Neural cell (in vitro differentiated cells): Measurements from ENCODE around the gene GDI2. TPM values are rescaled to one million over a fixed set of nuclear protein-coding genes. Genes with fewer than 3 reads are reported as not detected.

Experiments used
- H2AFZ ChIP-seq: fragments of 200-600, 300-800 bp; sonication (generic), shearing (Covaris generic); 2 replicates; pipeline ENCODE4 v1.6.0; 2014; ENCODE audit warnings: low read depth, mild to moderate bottlenecking, antibody characterized with exemption, low read length, moderate library complexity
- H3F3A ChIP-seq: fragments of 200-600 bp; shearing (Covaris generic); 2 replicates; pipeline ENCODE4 v1.6.1; 2016; ENCODE audit warnings: mild to moderate bottlenecking, moderate library complexity, mixed read lengths, antibody characterized with exemption, low read length; ENCODE audit not compliant: insufficient read depth, poor library complexity, severe bottlenecking
- H3K27ac ChIP-seq: fragments of 200-600, 300-800 bp; sonication (generic), shearing (Covaris generic); 2 replicates; pipeline ENCODE4 v1.5.1; 2014; ENCODE audit warnings: mild to moderate bottlenecking, low read length, moderate library complexity
- H3K27me3 ChIP-seq: fragments of 300-800, 200-600 bp; sonication (generic), shearing (Covaris generic); 2 replicates; pipeline ENCODE4 v1.6.0; 2014; ENCODE audit warnings: mild to moderate bottlenecking, low read depth, low read length, moderate library complexity; ENCODE audit not compliant: insufficient read depth
- H3K36me3 ChIP-seq: fragments of 300-800, 200-600 bp; sonication (generic), shearing (Covaris generic); 2 replicates; pipeline ENCODE4 v1.5.1; 2014; ENCODE audit warnings: mild to moderate bottlenecking, antibody characterized with exemption, low read length, moderate library complexity; ENCODE audit not compliant: insufficient read depth
- H3K4me2 ChIP-seq: fragments of 300-800, 200-600 bp; sonication (generic), shearing (Covaris generic); 2 replicates; pipeline ENCODE4 v1.6.0; 2014; ENCODE audit warnings: mild to moderate bottlenecking, low read length
- H3K4me3 ChIP-seq: fragments of 300-800, 200-600 bp; sonication (generic), shearing (Covaris generic); 2 replicates; pipeline ENCODE4 v1.5.1; 2014; ENCODE audit warnings: mild to moderate bottlenecking, low read length, moderate library complexity
- H3K79me2 ChIP-seq: fragments of 200-600 bp; shearing (Covaris generic); replicated peaks from 2 replicates; pipeline ENCODE4 v1.6.0; 2014; ENCODE audit warnings: mild to moderate bottlenecking, low read length, moderate library complexity; ENCODE audit not compliant: insufficient read depth
- H3K9ac ChIP-seq: fragments of 300-800, 200-600 bp; sonication (generic), shearing (Covaris generic); 2 replicates; pipeline ENCODE4 v1.6.1; 2016; ENCODE audit warnings: mild to moderate bottlenecking, low read length, mixed read lengths
- H3K9me2 ChIP-seq: fragments of 200-600 bp; shearing (Covaris generic); 2 replicates; pipeline ENCODE4 v1.6.1; 2016; ENCODE audit warnings: mild to moderate bottlenecking, low read length, mixed read lengths; ENCODE audit not compliant: insufficient read depth
- H3K9me3 ChIP-seq: fragments of 200-600, 300-800 bp; sonication (generic), shearing (Covaris generic); 2 replicates; pipeline ENCODE4 v1.6.1; 2016; ENCODE audit warnings: mild to moderate bottlenecking, mixed run types, low read length, moderate library complexity, mixed read lengths
- H4K20me1 ChIP-seq: fragments of 200-600 bp; shearing (Covaris generic); 2 replicates; pipeline ENCODE4 v1.6.1; 2016; ENCODE audit warnings: mild to moderate bottlenecking, mixed run types; ENCODE audit not compliant: insufficient read depth
- EP300 ChIP-seq: fragments of 450-650 bp; conservative IDR thresholded peaks from 2 replicates; pipeline ENCODE4 v1.6.1; 2014; ENCODE audit warnings: antibody characterized with exemption, mild to moderate bottlenecking, moderate library complexity; ENCODE audit not compliant: poor library complexity, severe bottlenecking
- EZH2 ChIP-seq: fragments of 200-600, 300-800 bp; shearing (Covaris generic), sonication (generic); IDR thresholded peaks from 2 replicates; pipeline ENCODE4 v1.6.1; 2014; ENCODE audit warnings: antibody characterized with exemption, low read length, borderline replicate concordance, mild to moderate bottlenecking; ENCODE audit not compliant: insufficient read depth, poor library complexity, severe bottlenecking
- MXI1 ChIP-seq: fragments of 450-650 bp; conservative IDR thresholded peaks from 2 replicates; pipeline ENCODE4 v1.6.1; 2014; ENCODE audit warnings: antibody characterized with exemption, mild to moderate bottlenecking; ENCODE audit not compliant: poor library complexity, severe bottlenecking
- POLR2AphosphoS5 ChIP-seq: IDR thresholded peaks from 2 replicates; pipeline ENCODE4 v1.6.1; 2012
- RAD21 ChIP-seq: fragments of 450-650 bp; conservative IDR thresholded peaks from 2 replicates; pipeline ENCODE4 v1.6.1; 2014; ENCODE audit warnings: antibody characterized with exemption, mild to moderate bottlenecking, moderate library complexity
- SMC3 ChIP-seq: fragments of 450-650 bp; conservative IDR thresholded peaks from 2 replicates; pipeline ENCODE4 v1.6.1; 2014; ENCODE audit warnings: antibody characterized with exemption, mild to moderate bottlenecking, moderate library complexity; ENCODE audit not compliant: poor library complexity
- TAF1 ChIP-seq: IDR thresholded peaks from 2 replicates; pipeline ENCODE4 v1.6.1; 2012; ENCODE audit warnings: low read depth
- polyA plus RNA-seq: library from polyadenylated mRNA; depleted of rRNA; stranded (reverse); fragments of >200 nt; gene quantifications from 2 replicates; pipeline ENCODE4 v1.2.3, GENCODE V29; 2014
- TF ChIP-seq, protein P1 (sequence below): IDR thresholded peaks from 2 replicates; pipeline ENCODE4 v1.6.1; 2012; ENCODE audit warnings: borderline replicate concordance
- TF ChIP-seq, protein P2 (sequence below): fragments of 450-650 bp; IDR thresholded peaks from 2 replicates; pipeline ENCODE4 v1.5.1; 2014; ENCODE audit warnings: antibody characterized with exemption, mild to moderate bottlenecking, moderate library complexity; ENCODE audit not compliant: poor library complexity, severe bottlenecking

Gene GDI2
- polyA plus RNA-seq, 1 donor from 2014 or later, result 352 TPM

DNA sequence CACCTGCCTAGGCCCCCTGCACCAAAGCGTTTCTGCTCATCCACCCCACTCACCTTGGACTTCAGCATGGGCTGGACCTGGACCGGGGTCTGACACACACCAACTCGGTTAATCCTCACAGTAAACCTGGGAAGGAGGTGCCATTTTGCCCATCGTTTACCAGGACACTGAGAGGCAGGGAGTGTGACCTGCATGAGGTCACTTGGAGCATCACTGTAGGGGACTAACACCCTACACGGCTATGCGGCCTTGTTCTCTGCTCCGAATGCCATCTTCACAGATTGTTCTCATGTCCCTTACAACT lies 43.4 kb upstream of the GDI2 start:
- Histone ChIP-seq H3K27ac (no peak overlapping the region), H2AFZ (no peak overlapping the region), H3K9me3 (no peaks in the 10 kb centered on the region), H4K20me1 (no peaks in the 10 kb centered on the region), H3F3A (no peaks in the 10 kb centered on the region), H3K9ac (no peak overlapping the region), H3K4me2 (no peak overlapping the region), H3K79me2 (no peaks in the 10 kb centered on the region), H3K4me3 (no peak overlapping the region), H3K27me3 (no peaks in the 10 kb centered on the region), H3K36me3 (no peaks in the 10 kb centered on the region), H3K9me2 (no peaks in the 10 kb centered on the region)
- no peak for TF ChIP-seq RAD21
- no peak for TF ChIP-seq EZH2
- TF ChIP-seq, protein P1, sequence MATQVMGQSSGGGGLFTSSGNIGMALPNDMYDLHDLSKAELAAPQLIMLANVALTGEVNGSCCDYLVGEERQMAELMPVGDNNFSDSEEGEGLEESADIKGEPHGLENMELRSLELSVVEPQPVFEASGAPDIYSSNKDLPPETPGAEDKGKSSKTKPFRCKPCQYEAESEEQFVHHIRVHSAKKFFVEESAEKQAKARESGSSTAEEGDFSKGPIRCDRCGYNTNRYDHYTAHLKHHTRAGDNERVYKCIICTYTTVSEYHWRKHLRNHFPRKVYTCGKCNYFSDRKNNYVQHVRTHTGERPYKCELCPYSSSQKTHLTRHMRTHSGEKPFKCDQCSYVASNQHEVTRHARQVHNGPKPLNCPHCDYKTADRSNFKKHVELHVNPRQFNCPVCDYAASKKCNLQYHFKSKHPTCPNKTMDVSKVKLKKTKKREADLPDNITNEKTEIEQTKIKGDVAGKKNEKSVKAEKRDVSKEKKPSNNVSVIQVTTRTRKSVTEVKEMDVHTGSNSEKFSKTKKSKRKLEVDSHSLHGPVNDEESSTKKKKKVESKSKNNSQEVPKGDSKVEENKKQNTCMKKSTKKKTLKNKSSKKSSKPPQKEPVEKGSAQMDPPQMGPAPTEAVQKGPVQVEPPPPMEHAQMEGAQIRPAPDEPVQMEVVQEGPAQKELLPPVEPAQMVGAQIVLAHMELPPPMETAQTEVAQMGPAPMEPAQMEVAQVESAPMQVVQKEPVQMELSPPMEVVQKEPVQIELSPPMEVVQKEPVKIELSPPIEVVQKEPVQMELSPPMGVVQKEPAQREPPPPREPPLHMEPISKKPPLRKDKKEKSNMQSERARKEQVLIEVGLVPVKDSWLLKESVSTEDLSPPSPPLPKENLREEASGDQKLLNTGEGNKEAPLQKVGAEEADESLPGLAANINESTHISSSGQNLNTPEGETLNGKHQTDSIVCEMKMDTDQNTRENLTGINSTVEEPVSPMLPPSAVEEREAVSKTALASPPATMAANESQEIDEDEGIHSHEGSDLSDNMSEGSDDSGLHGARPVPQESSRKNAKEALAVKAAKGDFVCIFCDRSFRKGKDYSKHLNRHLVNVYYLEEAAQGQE, result no peak
- TF ChIP-seq, protein P2, sequence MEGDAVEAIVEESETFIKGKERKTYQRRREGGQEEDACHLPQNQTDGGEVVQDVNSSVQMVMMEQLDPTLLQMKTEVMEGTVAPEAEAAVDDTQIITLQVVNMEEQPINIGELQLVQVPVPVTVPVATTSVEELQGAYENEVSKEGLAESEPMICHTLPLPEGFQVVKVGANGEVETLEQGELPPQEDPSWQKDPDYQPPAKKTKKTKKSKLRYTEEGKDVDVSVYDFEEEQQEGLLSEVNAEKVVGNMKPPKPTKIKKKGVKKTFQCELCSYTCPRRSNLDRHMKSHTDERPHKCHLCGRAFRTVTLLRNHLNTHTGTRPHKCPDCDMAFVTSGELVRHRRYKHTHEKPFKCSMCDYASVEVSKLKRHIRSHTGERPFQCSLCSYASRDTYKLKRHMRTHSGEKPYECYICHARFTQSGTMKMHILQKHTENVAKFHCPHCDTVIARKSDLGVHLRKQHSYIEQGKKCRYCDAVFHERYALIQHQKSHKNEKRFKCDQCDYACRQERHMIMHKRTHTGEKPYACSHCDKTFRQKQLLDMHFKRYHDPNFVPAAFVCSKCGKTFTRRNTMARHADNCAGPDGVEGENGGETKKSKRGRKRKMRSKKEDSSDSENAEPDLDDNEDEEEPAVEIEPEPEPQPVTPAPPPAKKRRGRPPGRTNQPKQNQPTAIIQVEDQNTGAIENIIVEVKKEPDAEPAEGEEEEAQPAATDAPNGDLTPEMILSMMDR, result no peak

DNA sequence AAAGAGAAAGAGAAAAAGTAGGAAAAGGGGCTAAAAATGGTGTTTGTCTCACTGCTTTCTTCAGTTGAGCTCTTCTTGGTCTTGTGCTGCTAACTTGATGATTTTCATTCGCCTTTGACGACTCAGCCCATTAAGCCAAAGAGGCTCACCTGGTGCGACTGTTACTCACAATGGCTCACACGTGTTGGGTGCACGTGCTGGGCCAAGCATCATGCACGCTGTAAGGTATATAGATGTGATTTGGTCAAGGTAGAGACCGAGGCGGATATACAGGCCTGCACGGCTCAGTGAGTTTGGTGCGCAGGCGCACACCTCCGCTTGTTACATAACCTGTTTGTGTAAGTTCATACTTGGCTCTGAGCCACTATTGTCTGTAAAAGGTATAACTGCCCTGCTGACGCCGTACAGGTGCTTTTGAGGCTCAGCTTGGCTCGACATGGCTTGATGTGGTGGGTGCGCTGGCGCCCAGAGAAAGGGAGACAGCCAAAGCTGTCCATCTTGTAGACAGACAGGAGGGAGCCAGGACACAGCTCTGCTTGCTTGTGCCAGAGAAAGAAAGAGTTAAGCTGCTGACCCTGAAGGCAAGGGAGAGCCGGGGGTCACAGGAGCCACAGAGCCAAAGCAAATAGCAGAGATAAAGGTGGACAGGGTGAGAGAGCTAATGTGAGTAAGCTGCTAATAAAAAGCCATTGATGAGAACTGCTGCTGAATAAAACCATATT lies 42.9 kb upstream of the GDI2 start:
- Histone ChIP-seq H3K9me2 (no peaks in the 10 kb centered on the region), H3K27ac (no peak overlapping the region)

More for the DNA sequence above, 42.9 kb upstream of the GDI2 start:
- no peaks in the 10 kb centered on the region for H3K9me3 ChIP-seq
- H3K27me3 ChIP-seq, result no peaks in the 10 kb centered on the region
- no peak overlapping the region for H2AFZ ChIP-seq
- H3K36me3 ChIP-seq, result no peaks in the 10 kb centered on the region
- no peaks in the 10 kb centered on the region for H3F3A ChIP-seq
- no peak overlapping the region for H3K4me3 ChIP-seq
- H3K4me2 ChIP-seq, result no peak overlapping the region
- TF ChIP-seq TAF1, result no peak
- TF ChIP-seq RAD21, result no peak
- TF ChIP-seq EZH2, result no peak
- TF ChIP-seq POLR2AphosphoS5, result no peak
- no peak for TF ChIP-seq EP300
- TF ChIP-seq MXI1, result no peak
- TF ChIP-seq, protein P1, result no peak
- TF ChIP-seq, protein P2, result no peak
- TF ChIP-seq SMC3, result no peak
- H4K20me1 ChIP-seq, result no peaks in the 10 kb centered on the region
- H3K9ac ChIP-seq, result no peak overlapping the region
- no peaks in the 10 kb centered on the region for H3K79me2 ChIP-seq
